ENCODE results near the gene HNRNPLL.
"Not testable (repeated sequence)": the region's sequence is repeated elsewhere in the genome, so short reads cannot be mapped to it uniquely, and the experiment has no call there.

The HNRNPLL gene

DNA sequence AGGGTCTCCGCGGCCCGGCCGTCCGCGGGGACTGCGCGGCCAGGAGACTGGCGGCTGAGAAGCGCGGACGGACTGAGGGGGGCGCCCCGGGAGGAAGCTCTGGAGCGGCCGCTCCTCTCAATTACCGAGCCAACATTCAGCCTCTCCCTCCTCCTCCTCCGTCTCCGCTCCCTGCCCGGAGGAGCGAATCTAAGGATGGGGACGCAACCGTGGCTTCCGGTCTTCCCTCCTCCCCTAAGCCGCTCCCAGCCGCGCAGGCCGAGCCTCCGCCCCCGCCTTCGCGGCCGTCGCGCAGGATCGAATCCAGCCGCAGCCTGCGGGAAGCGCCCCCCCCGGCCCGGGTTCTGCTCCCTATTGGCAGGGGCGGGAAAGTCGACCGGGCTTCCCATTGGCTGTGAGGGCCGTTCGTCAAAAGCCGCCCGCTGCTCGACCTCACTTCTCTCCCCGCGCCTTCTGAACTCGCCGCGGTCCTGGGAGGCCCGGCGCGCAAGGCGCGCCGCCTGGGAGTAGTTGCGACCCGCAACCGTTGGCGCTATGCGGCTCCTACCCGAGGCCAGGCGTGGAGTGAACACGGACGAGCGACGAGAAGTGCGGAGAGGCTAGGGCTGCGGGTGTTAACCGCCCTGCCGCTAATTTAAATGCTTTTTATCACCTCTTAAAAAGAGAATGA, at the start of gene HNRNPLL:
TSS of gene HNRNPLL (minus strand) at position 197 of the 670 bp plus-strand sequence. CDS start 302 bp downstream, outside the sequence.
- DNase-seq: peak; percentile 99

GRCh38 chr2:38650717-38651116, 48.0 kb upstream of the HNRNPLL start:
- no peak for DNase-seq

DNA sequence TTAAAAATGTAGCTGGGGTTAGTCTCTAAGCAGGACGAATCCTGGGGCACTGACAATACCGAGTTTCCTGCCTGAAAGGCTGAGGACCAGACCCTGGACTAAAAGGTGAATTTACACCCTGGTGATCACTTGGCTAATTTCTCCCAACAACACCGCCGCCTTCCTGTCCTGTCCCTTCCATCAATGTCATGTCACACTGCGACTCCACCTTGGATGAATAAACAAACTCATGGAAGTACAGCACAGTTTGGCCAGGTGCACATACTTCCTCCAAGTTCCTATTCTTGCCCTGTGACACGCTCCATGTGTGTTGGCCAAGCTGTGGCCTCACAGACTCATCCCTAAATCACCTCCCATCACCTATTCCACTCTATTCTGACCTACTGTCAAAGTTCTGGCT, 47.3 kb upstream of the HNRNPLL start:
- no peak for DNase-seq

DNA sequence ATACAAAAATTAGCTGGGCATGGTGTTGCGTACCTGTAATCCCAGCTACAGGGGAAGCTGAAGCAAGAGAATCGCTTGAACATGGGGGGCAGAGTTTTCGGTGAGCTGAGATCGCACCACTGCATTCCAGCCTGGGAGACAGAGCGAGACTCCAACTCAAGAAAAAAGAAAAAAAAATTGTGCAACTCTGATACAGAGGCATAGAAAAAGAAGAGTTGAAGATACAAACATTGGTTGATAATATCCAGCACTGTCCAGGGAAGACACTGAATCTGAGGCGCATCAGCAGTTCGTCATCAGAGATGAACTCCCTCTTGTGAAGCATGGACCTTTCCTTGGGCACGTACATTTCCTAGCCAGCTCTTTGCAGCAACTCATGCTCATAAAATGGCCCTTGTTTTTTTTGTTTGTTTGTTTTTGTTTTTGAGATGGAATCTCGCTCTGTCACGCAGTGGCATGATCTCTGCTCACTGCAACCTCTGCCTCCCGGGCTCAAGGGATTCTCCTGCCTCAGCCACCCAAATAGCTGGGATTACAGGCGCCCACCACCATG, 46.5 kb upstream of the HNRNPLL start:
- DNase-seq: no peak

- DNase-seq: no peak
Observed at GRCh38 chr2:38648107-38648761, 45.5 kb upstream of the HNRNPLL start.

DNA sequence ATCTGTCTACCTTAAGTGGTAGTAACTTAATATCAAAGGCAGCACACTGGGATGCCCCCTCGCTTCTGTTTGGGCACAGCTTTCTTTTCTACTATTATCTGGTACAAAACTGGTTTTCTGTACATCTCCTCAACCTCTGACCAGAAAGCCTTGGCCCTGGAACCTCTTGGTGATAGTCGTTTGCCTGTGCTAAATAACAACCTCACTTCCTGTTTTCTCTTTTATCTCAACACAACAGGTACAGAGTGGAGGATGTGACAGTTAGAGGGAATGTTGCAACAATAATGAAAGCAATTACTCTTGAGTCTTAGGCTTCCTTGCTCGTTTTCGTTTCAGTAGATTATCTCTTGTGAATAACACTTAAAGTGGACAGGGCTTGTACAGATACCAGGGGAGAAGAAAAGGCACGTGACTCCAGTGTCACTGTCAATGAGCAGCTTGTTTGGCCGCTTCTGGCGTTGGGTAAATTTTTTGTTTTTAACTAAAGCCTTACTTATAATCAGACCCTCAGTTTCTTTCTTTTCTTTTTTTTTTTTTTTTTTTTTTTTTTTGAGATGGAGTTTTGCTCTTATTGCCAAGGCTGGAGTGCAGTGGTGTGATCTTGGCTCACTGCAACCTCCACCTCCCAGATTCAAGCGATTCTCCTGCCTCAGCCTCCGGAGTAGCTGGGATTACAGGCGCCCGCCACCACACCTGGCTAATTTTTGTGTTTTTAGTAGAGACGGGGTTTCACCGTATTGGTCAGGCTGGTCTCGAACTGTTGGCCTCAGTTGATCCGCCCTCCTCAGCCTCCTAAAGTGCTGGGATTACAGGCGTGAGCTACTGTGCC, 41.2 kb upstream of the HNRNPLL start:
- DNase-seq: not testable (repeated sequence)

DNA sequence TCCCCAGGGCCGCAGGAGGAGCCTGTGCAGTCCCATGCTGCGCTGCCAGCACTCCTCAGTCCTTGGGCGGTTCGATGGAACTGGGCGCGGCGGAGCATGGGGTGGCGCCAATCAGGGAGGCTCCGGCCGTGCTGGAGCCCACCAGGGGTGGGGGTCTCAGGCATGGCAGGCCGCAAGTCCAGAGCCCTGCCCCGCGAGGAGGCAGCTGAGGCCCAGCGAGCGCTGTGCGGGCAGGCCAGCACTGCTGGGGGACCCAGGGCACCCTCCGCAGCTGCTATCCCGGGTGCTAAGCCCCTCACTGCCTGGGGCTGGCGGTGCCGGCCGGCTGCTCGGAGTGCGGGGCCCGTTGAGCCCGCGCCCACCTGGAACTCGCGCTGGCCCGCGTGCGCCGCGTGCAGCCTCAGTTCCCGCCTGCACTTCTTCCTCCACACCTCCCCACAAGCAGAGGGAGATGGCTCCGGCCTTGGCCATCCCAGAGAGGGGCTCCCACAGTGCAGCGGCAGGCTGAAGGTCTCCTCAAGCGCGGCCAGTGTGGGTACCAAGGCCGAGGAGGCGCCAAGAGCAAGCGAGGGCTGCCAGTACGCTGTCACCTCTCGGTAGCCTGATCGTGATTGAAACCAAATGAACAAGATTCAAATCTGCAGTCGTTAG, 40.4 kb upstream of the HNRNPLL start:
- DNase-seq: no peak

- DNase-seq: not testable (repeated sequence)
Observed at GRCh38 chr2:38642373-38643017, 39.8 kb upstream of the HNRNPLL start.

GRCh38 chr2:38636069-38636468, 33.3 kb upstream of the HNRNPLL start:
- DNase-seq: no peak

DNA sequence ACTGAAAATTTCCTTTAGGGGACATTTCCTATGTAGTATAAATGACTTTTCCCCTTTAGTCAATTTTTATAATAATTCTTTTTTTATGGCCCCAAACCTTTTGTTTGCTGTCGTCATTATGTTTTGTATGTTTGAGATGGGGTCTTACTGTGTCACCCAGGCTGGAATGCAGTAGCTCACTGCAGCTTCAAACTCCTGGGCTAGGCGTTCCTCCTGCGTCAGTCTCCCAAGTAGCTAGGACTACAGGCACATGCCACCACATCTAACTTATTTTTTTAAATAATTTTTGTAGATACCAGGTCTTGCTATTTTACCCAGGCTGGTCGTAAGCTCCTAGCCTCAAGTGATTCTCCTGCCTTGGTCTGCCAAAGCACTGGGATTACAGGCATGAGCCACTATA, 32.4 kb upstream of the HNRNPLL start:
- no peak for DNase-seq

DNA sequence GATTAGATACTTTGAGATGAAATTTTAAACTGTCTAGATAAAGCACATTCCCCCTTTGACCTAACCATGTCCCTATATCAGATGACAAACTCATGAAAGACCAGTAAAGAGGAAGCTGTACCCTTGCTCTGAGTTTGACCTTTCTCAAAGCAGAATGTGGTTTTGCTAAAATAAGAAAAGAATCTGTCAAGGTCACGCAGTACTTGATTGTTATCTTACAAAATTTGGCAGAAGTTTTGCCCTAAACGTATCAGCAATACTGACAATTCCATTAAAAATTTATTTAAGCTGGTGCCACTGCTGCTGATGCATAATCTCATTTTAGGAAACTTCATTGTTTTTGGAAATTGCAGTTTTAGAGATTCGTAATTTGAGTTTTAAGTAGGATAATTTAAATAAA, 32.0 kb upstream of the HNRNPLL start:
- no peak for DNase-seq

GRCh38 chr2:38633895-38634294, 31.2 kb upstream of the HNRNPLL start:
- no peak for DNase-seq

DNA sequence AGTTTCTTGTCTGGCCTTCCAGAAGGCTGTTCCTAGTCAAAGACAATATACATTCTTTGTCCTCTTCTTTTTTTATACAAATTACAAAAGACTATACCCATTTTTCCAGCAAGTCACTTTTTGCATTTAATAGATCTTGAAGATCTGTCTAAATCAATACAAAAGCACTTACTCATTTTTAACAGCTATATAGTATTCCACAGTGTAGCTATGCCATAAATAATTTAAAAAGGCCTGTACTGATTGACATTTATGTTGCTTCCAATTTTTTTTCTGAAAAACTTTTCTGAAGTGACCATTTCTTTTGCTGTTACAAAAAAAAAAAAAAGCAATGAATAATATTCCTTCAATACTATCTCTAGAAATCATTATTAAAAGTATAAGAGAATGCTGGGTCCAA, 30.3 kb upstream of the HNRNPLL start:
- DNase-seq: no peak

DNA sequence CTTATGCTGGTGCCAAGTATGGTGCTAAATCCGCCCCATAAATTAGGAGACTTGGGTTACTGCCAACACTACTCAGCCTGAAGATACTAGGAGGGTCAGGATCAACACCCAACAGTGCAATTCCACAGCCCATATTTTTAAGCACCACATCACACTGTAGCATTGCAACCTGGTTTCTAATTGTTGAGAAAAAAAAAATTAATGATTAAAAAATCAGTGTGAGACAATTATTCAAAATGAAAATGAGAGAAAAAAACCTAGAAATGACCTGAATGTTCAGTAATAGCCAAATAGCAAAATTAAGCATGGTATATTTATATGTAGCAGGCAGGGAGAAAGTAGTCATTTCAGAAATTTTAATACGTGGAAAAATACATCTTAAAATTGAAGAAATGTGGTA, 29.2 kb upstream of the HNRNPLL start:
- no peak for DNase-seq

DNA sequence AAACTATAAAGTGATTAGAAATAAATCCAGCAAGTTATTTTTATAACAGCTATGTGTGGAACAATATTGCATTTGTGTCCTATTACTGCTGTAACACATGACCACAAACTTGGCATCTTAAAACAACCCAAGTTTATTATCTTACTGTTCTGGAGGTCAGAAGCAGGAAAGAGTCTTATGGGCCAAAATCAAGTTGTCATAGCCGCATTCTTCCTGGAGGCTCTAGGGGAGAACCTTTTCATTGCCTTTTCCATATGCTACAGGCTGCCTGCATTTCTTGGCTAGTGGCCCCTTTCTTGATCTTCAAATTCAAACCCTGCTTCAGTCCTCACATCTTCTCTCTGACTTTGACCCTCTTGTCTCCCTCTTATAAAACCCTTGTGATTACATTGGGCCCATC, 27.0 kb upstream of the HNRNPLL start:
- DNase-seq: no peak

GRCh38 chr2:38627391-38627790, 24.7 kb upstream of the HNRNPLL start:
- no peak for DNase-seq

DNA sequence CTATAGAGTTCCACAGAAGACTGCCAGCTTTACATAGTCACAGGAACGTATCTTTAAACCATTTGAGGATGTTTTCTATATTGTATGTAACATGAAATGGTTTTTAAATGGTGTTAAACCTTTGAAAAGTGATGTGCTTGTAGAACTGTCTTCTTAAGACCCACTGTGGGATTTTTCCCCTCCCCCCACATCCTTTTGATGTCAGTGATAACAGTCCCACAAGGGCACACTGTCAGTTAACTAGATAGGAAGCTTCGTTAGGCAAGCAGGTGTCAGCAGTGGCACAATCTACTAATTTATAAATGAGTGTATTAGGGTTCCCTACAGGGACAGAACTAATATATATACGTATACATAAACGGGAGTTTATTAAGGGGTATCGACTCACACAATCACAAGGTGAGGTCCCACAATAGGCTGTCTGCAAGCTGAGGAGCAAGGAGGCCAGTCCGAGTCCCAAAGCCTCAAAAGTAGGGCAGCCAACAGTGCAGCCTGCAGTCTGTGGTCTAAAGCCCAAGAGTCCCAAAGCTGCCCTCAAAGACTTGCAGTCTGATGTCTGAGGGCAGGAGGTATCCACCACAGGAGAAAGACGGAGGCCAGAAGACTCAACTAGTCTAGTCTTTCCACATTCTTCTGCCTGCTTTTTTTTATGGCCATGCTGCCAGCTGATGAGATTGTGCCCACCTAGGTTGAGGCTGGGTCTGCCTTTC, 23.8 kb upstream of the HNRNPLL start:
- no peak for DNase-seq

DNA sequence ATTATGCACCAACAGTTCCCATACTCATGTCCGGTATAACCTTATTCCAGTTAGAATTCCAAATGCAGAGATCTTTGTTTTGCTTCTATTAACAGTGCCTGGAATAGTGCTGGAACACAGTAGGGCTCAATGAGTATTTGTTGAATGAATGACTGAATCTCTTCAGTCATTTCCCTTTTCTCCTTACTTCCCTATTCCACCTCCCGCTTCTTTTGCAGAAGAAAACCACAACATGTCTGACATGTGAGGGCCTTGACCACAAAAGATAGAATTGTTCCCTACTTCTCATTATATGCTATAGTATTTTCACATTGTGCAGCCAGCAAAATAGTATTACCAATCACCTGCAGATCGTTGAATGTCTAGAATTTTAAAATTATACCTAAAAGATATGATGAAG, 19.5 kb upstream of the HNRNPLL start:
- no peak for DNase-seq

DNA sequence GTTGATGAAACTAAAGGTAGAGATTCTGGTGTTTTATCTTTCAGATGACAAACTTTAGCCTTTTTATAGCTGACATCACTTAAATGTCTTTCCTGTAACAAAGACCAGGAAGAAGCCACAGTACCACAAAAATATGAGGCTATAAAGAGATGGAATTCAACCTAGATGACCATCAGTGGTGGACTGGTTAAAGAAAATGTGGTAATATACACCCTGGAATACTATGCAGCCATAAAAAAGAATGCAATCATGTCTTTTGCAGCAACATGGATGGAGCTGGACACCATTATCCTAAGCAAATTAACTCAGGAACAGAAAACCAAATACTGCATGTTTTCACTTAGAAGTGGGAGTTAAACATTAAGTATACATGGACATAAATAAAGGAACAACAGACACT, 18.3 kb upstream of the HNRNPLL start:
- no peak for DNase-seq

- DNase-seq: no peak
Observed at GRCh38 chr2:38620282-38620977, 17.7 kb upstream of the HNRNPLL start.

All from islet precursor cell (in vitro differentiated cells).